Upper lobe of left lung (tissue), 6 donors: ENCODE results near the gene CCDC57. TPM values are rescaled to one million over a fixed set of nuclear protein-coding genes. Genes with fewer than 3 reads are reported as not detected.

Experiments
- ATAC-seq, 2 donors: fragments of 200-7000 bp; cut with Tn5 transposase; one replicate each; pipeline ENCODE4 v1.9.1; 2022; ENCODE audit warnings: mild to moderate bottlenecking in 2 of 2, moderate library complexity in 2 of 2; ENCODE audit not compliant: low FRiP score in 2 of 2
- DNase-seq, 2 donors: peaks; one replicate each; pipeline ENCODE4 v3.0.0-alpha.2; 2019 to 2020
- H3K27ac ChIP-seq, 4 donors: fragments of 200-600 bp; sonication (generic); one replicate each; pipeline ENCODE4 v1.5.1; 2016 to 2019
- H3K27me3 ChIP-seq, 4 donors: fragments of 200-600 bp; sonication (generic); one replicate each; pipeline ENCODE4 v1.5.1; 2017 to 2019
- H3K36me3 ChIP-seq, 4 donors: fragments of 200-600 bp; sonication (generic); one replicate each; pipeline ENCODE4 v1.5.1; 2016 to 2019
- H3K4me1 ChIP-seq, 4 donors: fragments of 200-600 bp; sonication (generic); one replicate each; pipeline ENCODE4 v1.5.1; 2018 to 2019
- H3K4me3 ChIP-seq, 4 donors: fragments of 200-600 bp; sonication (generic); one replicate each; pipeline ENCODE4 v1.5.1; 2017 to 2019; ENCODE audit warnings: mild to moderate bottlenecking in 2 of 4, moderate library complexity in 1 of 4
- H3K9me3 ChIP-seq, 4 donors: fragments of 200-600 bp; sonication (generic); one replicate each; pipeline ENCODE4 v1.5.1; 2018 to 2019
- EP300 ChIP-seq, 4 donors: sonication (generic); formaldehyde crosslinking; IDR thresholded peaks; one replicate each; pipeline ENCODE4 v1.5.1; 2017; ENCODE audit warnings: antibody characterized with exemption in 4 of 4, control low read depth in 2 of 4
- POLR2A ChIP-seq, 4 donors: fragments of 450-650 bp; IDR thresholded peaks; one replicate each; pipeline ENCODE4 v1.5.1; 2016 to 2017; ENCODE audit warnings: antibody characterized with exemption in 4 of 4, mild to moderate bottlenecking in 2 of 4
- POLR2AphosphoS5 ChIP-seq, 2 donors: sonication (generic); formaldehyde crosslinking; IDR thresholded peaks; one replicate each; pipeline ENCODE4 v1.5.1; 2017; ENCODE audit warnings: antibody characterized with exemption in 2 of 2
- WGBS, 2 donors: methylation state at CpG; one replicate each; pipeline ENCODE4 v1.1.5; 2017 to 2018; 5-methylcytosine and 5-hydroxymethylcytosine counted together
- total RNA-seq, 6 donors: library from RNA; depleted of rRNA in 4 of 6; stranded (reverse); fragments of >200 nt in 4 of 6; gene quantifications; one replicate each; pipeline versions ENCODE4 v1.1.0 to v1.2.1, GENCODE V29; 2016 to 2021
- TF ChIP-seq, protein P1 (sequence below), 6 experiments: fragments of 450-650 bp in 4 of 6; fragments of 200-600 bp in 2 of 6; sonication (generic) in 2 of 6; IDR thresholded peaks; one replicate each; pipeline ENCODE4 v1.5.1; 2016 to 2019; ENCODE audit warnings: antibody characterized with exemption in 6 of 6
- donor health status: DM: no; HTN: no; CAD: no; lungs with moderate emphysema.
- donor health status: DM: no; HTN: yes; CAD: no; lungs with severe emphysema.

The CCDC57 gene
- total RNA-seq, 6 donors from 2014 or later = 52.9 to 204 (median 71.8) TPM

DNA sequence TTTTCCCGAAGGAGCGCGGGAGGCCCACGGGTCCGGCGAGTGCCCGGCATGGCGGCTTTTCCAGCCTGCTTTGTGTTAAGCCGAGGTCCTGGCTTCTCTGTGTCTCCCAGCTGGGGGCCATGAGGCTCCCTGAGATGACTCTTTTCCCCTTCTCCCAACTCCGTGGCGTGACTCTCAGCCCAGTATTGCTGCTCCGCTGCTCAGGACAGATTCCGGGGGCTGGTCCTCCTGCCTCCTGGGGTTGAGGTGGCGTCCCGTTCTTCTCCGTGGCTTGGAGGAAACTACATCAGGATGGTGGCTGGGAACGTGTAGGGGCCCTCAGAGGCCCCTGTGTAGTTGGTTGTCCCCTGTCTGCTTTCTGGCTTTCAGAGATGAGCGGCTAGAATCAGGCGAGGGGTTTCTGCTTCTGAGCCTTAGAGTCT, 160.0 kb downstream of the CCDC57 start:
- Histone ChIP-seq H3K27ac (peak overlapping the region in 2 of 4 donors; percentile 35 to 81), H3K27me3 (no peaks in the 10 kb centered on the region), H3K9me3 (no peaks in the 10 kb centered on the region), H3K4me3 (peak overlapping the region; percentile 33 to 99 (median 91)), H3K4me1 (peaks cover 20 to 44% (median 26%) of the 10 kb centered on the region in 4 donors), H3K36me3 (peaks cover 11 to 60% (median 50%) of the 10 kb centered on the region in 4 donors)
- WGBS, 2 donors = 36 to 66% methylated on average over 4 to 13 of the region's 19 CpGs
- TF ChIP-seq POLR2A (IDR thresholded peaks at IDR 0.05) (no peak), EP300 (IDR thresholded peaks at IDR 0.05) (no peak), POLR2AphosphoS5 (IDR thresholded peaks at IDR 0.05) (no peak)
- TF ChIP-seq, protein P1, sequence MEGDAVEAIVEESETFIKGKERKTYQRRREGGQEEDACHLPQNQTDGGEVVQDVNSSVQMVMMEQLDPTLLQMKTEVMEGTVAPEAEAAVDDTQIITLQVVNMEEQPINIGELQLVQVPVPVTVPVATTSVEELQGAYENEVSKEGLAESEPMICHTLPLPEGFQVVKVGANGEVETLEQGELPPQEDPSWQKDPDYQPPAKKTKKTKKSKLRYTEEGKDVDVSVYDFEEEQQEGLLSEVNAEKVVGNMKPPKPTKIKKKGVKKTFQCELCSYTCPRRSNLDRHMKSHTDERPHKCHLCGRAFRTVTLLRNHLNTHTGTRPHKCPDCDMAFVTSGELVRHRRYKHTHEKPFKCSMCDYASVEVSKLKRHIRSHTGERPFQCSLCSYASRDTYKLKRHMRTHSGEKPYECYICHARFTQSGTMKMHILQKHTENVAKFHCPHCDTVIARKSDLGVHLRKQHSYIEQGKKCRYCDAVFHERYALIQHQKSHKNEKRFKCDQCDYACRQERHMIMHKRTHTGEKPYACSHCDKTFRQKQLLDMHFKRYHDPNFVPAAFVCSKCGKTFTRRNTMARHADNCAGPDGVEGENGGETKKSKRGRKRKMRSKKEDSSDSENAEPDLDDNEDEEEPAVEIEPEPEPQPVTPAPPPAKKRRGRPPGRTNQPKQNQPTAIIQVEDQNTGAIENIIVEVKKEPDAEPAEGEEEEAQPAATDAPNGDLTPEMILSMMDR (IDR thresholded peaks at IDR 0.05) = no peak
- no peak for DNase-seq
- no peak for ATAC-seq

DNA sequence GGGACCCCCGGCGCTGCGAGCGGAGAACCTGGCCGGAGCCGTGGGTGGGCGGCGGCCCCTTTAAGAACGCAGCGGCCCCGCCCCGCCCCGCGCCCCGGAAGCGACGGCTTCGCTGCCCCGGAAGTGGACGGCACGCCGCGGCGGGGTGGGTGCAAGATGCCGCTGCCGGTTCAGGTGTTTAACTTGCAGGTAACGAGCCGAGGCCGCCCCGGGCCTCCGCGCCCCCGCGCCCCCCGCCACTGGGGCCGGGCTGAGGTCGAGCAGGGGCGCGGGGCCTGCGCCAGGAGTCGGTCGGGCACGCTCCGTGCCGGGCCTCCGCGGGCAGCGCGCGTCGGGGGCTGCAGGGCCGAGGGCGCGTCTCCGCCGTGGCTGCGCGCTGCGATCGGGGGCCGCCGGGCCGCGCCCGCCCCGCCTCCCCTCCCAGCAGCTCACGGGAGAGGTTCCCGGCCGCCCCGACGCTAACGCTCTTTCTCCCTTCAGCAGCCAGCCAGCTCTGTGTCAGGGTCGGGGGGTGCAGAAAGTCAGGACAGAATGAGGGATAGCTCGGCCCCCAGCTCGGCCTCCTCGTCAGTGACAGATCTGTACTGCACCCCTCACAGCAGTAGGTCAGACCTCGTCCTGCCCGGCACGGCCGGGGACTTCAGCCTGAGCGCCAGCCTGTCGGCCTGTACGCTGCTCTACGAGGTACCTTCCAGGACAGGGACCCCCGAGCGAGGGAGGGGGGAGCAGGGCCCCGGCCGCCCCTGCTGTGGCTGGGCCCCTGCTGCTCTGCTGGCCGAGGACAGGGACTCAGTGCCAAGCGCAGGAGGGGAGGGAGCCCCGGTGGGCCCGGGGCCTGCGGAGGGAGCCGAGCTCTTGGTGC, 160.6 kb downstream of the CCDC57 start, which contains the start of the genes GPS1 and RFNG:
GPS1 (plus strand) TSS at position 123 of the 862 bp plus-strand sequence; CDS start at position 157, 34 bp downstream.
RFNG (minus strand) TSS at position 36 of the 862 bp plus-strand sequence. CDS start 45 bp downstream, outside the sequence.
- WGBS, 2 donors = 1% methylated on average over 33 of the region's 94 CpGs; no CpG with 5 or more reads in 1 of the 2 donors
- DNase-seq (peak; percentile 75 to 98), ATAC-seq (peak in 1 of 2 donors; percentile 73)
- peak within 1 kb of the TSS; percentile 59 to 81 (median 67) for H3K27ac ChIP-seq
- peak within 1 kb of the TSS; percentile 51 to 99 (median 91) for H3K4me3 ChIP-seq
- no peaks in the 10 kb centered on the region for H3K9me3 ChIP-seq
- H3K36me3 ChIP-seq = peaks cover 11 to 60% (median 46%) of the 10 kb centered on the region in 4 donors
- TF ChIP-seq, protein P1 (IDR thresholded peaks at IDR 0.05) = no peak
- TF ChIP-seq POLR2A (IDR thresholded peaks at IDR 0.05) = peak in 2 of 4 donors; percentile 15 to 60
- peak; percentile 34 to 53 for TF ChIP-seq POLR2AphosphoS5 (IDR thresholded peaks at IDR 0.05)
- H3K4me1 ChIP-seq = peaks cover 20 to 44% (median 26%) of the 10 kb centered on the region in 4 donors
- no peaks in the 10 kb centered on the region for H3K27me3 ChIP-seq

Other genes with a start within 250 kb of the CCDC57 start
- 10 to 100 TPM; 26.0 to 96.4 (median 56.1) TPM for gene ASPSCR1, start 235.2 kb downstream of the CCDC57 start, total RNA-seq
- 10 to 100 TPM; 24.1 to 60.5 (median 47.8) TPM for gene CENPX, start 190.0 kb downstream of the CCDC57 start, total RNA-seq
- 10 to 100 TPM; 14.0 to 57.6 (median 20.4) TPM for gene LRRC45, start 189.5 kb downstream of the CCDC57 start, total RNA-seq
- gene RAC3, start 181.2 kb downstream of the CCDC57 start, total RNA-seq = 10 to 100 TPM in 2 of 6 donors, 1 to 10 TPM in 4; 3.0 to 12.6 (median 7.1) TPM
- gene DCXR, start 175.1 kb downstream of the CCDC57 start, total RNA-seq = 100 to 1,000 TPM; 122 to 358 (median 211) TPM
- gene RFNG, start 161.0 kb downstream of the CCDC57 start, total RNA-seq = 100 to 1,000 TPM in 1 of 6 donors, 10 to 100 TPM in 5; 25.0 to 101 (median 37.5) TPM
- 100 to 1,000 TPM in 4 of 6 donors, 10 to 100 TPM in 2; 55.2 to 147 (median 108) TPM for gene GPS1, start 160.9 kb downstream of the CCDC57 start, total RNA-seq
- 100 to 1,000 TPM in 3 of 6 donors, 10 to 100 TPM in 3; 53.5 to 183 (median 106) TPM for gene DUS1L, start 147.0 kb downstream of the CCDC57 start, total RNA-seq
- gene FASN, start 114.6 kb downstream of the CCDC57 start, total RNA-seq = 100 to 1,000 TPM; 191 to 805 (median 577) TPM
- gene SLC16A3, start 16.2 kb upstream of the CCDC57 start, total RNA-seq = 100 to 1,000 TPM in 3 of 6 donors, 10 to 100 TPM in 3; 33.5 to 134 (median 102) TPM
- gene CSNK1D, start 60.9 kb upstream of the CCDC57 start, total RNA-seq = 100 to 1,000 TPM in 4 of 6 donors, 10 to 100 TPM in 2; 80.6 to 228 (median 152) TPM
- gene CD7, start 104.8 kb upstream of the CCDC57 start, total RNA-seq = 10 to 100 TPM in 1 of 6 donors, 1 to 10 TPM in 5; 5.2 to 24.7 (median 7.6) TPM
- 10 to 100 TPM; 17.8 to 50.4 (median 36.2) TPM for gene SECTM1, start 120.9 kb upstream of the CCDC57 start, total RNA-seq
- not detected for gene TEX19, start 146.4 kb upstream of the CCDC57 start, total RNA-seq
- gene UTS2R, start 158.9 kb upstream of the CCDC57 start, total RNA-seq = under 1 TPM in 1 of 6 donors, not detected in 5; 0.39 TPM
- gene HEXD, start 205.5 kb upstream of the CCDC57 start, total RNA-seq = 100 to 1,000 TPM in 2 of 6 donors, 10 to 100 TPM in 4; 33.7 to 250 (median 43.4) TPM
- gene OGFOD3, start 205.7 kb upstream of the CCDC57 start, total RNA-seq = 10 to 100 TPM; 20.0 to 76.9 (median 38.2) TPM
- 100 to 1,000 TPM in 3 of 6 donors, 10 to 100 TPM in 3; 74.9 to 193 (median 108) TPM for gene CYBC1, start 237.9 kb upstream of the CCDC57 start, total RNA-seq
- gene NARF, start 245.9 kb upstream of the CCDC57 start, total RNA-seq = 10 to 100 TPM; 28.9 to 77.8 (median 62.6) TPM